Parathyroid adenoma (tissue), 2 donors: ENCODE results near the gene GPC6.

Experiments used
- H2AFZ ChIP-seq: fragments of 300-600 bp; sonication (generic); one replicate; pipeline ENCODE4 v1.7.0; 2017; ENCODE audit warnings: antibody characterized with exemption, mild to moderate bottlenecking
- H3K27ac ChIP-seq: fragments of 300-600 bp; sonication (generic); one replicate; pipeline ENCODE4 v1.7.0; 2017
- H3K27me3 ChIP-seq: fragments of 300-600 bp; sonication (generic); one replicate; pipeline ENCODE4 v1.7.0; 2017; ENCODE audit warnings: low read length; ENCODE audit not compliant: control insufficient read depth, insufficient read depth
- H3K36me3 ChIP-seq: fragments of 300-600 bp; sonication (generic); one replicate; pipeline ENCODE4 v1.7.0; 2017; ENCODE audit warnings: low read length; ENCODE audit not compliant: control insufficient read depth, insufficient read depth
- H3K4me1 ChIP-seq: fragments of 300-600 bp; sonication (generic); one replicate; pipeline ENCODE4 v1.7.0; 2017; ENCODE audit warnings: control low read depth
- H3K4me2 ChIP-seq: fragments of 300-600 bp; sonication (generic); one replicate; pipeline ENCODE4 v1.7.0; 2017; ENCODE audit warnings: low read length
- H3K4me3 ChIP-seq: fragments of 300-600 bp; sonication (generic); one replicate; pipeline ENCODE4 v1.7.0; 2017; ENCODE audit warnings: low read depth, low read length
- H3K79me2 ChIP-seq: fragments of 300-600 bp; sonication (generic); one replicate; pipeline ENCODE4 v1.7.0; 2017; ENCODE audit warnings: control low read depth
- H3K9ac ChIP-seq: fragments of 300-600 bp; sonication (generic); one replicate; pipeline ENCODE4 v1.7.0; 2017; ENCODE audit warnings: mild to moderate bottlenecking
- H3K9me3 ChIP-seq: fragments of 300-600 bp; sonication (generic); one replicate; pipeline ENCODE4 v1.7.0; 2017; ENCODE audit warnings: low read length; ENCODE audit not compliant: control insufficient read depth
- CTCF ChIP-seq: fragments of 300-600 bp; sonication (generic); IDR thresholded peaks from one replicate; pipeline ENCODE4 v1.7.0; 2017; ENCODE audit warnings: antibody characterized with exemption, mild to moderate bottlenecking
- donor health status: primary hyperparathyroidism.

Gene GPC6

GRCh38 chr13:93554514-93554913, 327.9 kb downstream of the GPC6 start:
- no peak overlapping the region for H3K27ac ChIP-seq
- H3K27me3 ChIP-seq: no peaks in the 10 kb centered on the region
- H3K9me3 ChIP-seq: no peaks in the 10 kb centered on the region
- no peak overlapping the region for H3K4me3 ChIP-seq
- no peak overlapping the region for H3K4me2 ChIP-seq
- H2AFZ ChIP-seq: no peak overlapping the region
- no peak overlapping the region for H3K9ac ChIP-seq
- H3K79me2 ChIP-seq: no peaks in the 10 kb centered on the region
- no peaks in the 10 kb centered on the region for H3K4me1 ChIP-seq
- TF ChIP-seq CTCF: no peak
- H3K36me3 ChIP-seq: no peaks in the 10 kb centered on the region

GRCh38 chr13:93558637-93559036, 332.0 kb downstream of the GPC6 start:
- Histone ChIP-seq H3K27ac (no peak overlapping the region), H3K4me2 (no peak overlapping the region), H3K79me2 (no peaks in the 10 kb centered on the region), H3K9ac (no peak overlapping the region), H3K36me3 (no peaks in the 10 kb centered on the region), H3K9me3 (no peaks in the 10 kb centered on the region), H3K4me3 (no peak overlapping the region), H3K27me3 (no peaks in the 10 kb centered on the region), H3K4me1 (no peaks in the 10 kb centered on the region), H2AFZ (no peak overlapping the region)
- TF ChIP-seq CTCF: no peak

- Histone ChIP-seq H3K27me3 (no peaks in the 10 kb centered on the region), H3K9me3 (no peaks in the 10 kb centered on the region), H3K27ac (no peak overlapping the region), H3K36me3 (no peaks in the 10 kb centered on the region), H2AFZ (no peak overlapping the region), H3K9ac (no peak overlapping the region), H3K4me1 (no peaks in the 10 kb centered on the region), H3K4me3 (no peak overlapping the region), H3K4me2 (no peak overlapping the region), H3K79me2 (no peaks in the 10 kb centered on the region)
- no peak for TF ChIP-seq CTCF
Observed at GRCh38 chr13:93559718-93560117, 333.1 kb downstream of the GPC6 start.

- Histone ChIP-seq H3K4me1 (no peaks in the 10 kb centered on the region), H2AFZ (no peak overlapping the region), H3K27ac (no peak overlapping the region), H3K9me3 (no peaks in the 10 kb centered on the region), H3K9ac (no peak overlapping the region), H3K27me3 (no peaks in the 10 kb centered on the region), H3K36me3 (no peaks in the 10 kb centered on the region), H3K4me3 (no peak overlapping the region), H3K79me2 (no peaks in the 10 kb centered on the region), H3K4me2 (no peak overlapping the region)
- no peak for TF ChIP-seq CTCF
Observed at GRCh38 chr13:93561576-93562225, 335.1 kb downstream of the GPC6 start.

GRCh38 chr13:93562676-93563075, 336.1 kb downstream of the GPC6 start:
- no peak for TF ChIP-seq CTCF
- H3K4me2 ChIP-seq: no peak overlapping the region
- H3K4me1 ChIP-seq: no peaks in the 10 kb centered on the region
- H3K27me3 ChIP-seq: no peaks in the 10 kb centered on the region
- no peaks in the 10 kb centered on the region for H3K79me2 ChIP-seq
- no peak overlapping the region for H3K27ac ChIP-seq
- no peak overlapping the region for H3K4me3 ChIP-seq
- H3K36me3 ChIP-seq: no peaks in the 10 kb centered on the region
- no peak overlapping the region for H2AFZ ChIP-seq
- no peak overlapping the region for H3K9ac ChIP-seq
- H3K9me3 ChIP-seq: no peaks in the 10 kb centered on the region
